Vagina (tissue), 2 donors: ENCODE data around the gene SEMA4A.

ENCODE experiments used
- POLR2AphosphoS5 ChIP-seq, 2 donors: sonication (generic); formaldehyde crosslinking; IDR thresholded peaks; one replicate each; pipeline ENCODE4 v1.9.0; 2017; ENCODE audit warnings: antibody characterized with exemption in 2 of 2, mild to moderate bottlenecking in 2 of 2, low read depth in 1 of 2; ENCODE audit not compliant: insufficient read depth in 1 of 2
- TF ChIP-seq, protein P1 (sequence below), 3 experiments: fragments of 450-650 bp in 2 of 3; fragments of 200-600 bp in 1 of 3; sonication (generic) in 1 of 3; IDR thresholded peaks; one replicate each; pipeline ENCODE4 v1.5.1; 2017 to 2019; ENCODE audit warnings: antibody characterized with exemption in 3 of 3, mild to moderate bottlenecking in 2 of 3, moderate library complexity in 2 of 3

GRCh38 chr1:156145650-156146019 is 7.8 kb upstream of the SEMA4A start:
- TF ChIP-seq, protein P1, sequence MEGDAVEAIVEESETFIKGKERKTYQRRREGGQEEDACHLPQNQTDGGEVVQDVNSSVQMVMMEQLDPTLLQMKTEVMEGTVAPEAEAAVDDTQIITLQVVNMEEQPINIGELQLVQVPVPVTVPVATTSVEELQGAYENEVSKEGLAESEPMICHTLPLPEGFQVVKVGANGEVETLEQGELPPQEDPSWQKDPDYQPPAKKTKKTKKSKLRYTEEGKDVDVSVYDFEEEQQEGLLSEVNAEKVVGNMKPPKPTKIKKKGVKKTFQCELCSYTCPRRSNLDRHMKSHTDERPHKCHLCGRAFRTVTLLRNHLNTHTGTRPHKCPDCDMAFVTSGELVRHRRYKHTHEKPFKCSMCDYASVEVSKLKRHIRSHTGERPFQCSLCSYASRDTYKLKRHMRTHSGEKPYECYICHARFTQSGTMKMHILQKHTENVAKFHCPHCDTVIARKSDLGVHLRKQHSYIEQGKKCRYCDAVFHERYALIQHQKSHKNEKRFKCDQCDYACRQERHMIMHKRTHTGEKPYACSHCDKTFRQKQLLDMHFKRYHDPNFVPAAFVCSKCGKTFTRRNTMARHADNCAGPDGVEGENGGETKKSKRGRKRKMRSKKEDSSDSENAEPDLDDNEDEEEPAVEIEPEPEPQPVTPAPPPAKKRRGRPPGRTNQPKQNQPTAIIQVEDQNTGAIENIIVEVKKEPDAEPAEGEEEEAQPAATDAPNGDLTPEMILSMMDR (IDR thresholded peaks at IDR 0.05): no peak
- TF ChIP-seq POLR2AphosphoS5 (IDR thresholded peaks at IDR 0.05; ENCODE audit: insufficient read depth in 1 of 2, low read depth in 1 of 2): no peak
